PFSK-1 (cell line): ENCODE measurements around the gene LBHD2.

Experiments used
- FOXP2 ChIP-seq: optimal IDR thresholded peaks from 2 replicates; pipeline ENCODE3; 2011; ENCODE audit warnings: borderline replicate concordance, control low read depth, inconsistent platforms; ENCODE audit not compliant: insufficient read depth; ENCODE audit errors: extremely low read length, extremely low read depth
- POLR2AphosphoS5 ChIP-seq: IDR thresholded peaks from 2 replicates; pipeline ENCODE4 v1.6.1; 2012; ENCODE audit warnings: low read depth, mild to moderate bottlenecking, control low read depth, low read length, moderate library complexity
- SIN3A ChIP-seq: IDR thresholded peaks from 2 replicates; pipeline ENCODE4 v1.6.1; 2012; ENCODE audit warnings: mild to moderate bottlenecking, low read length, moderate library complexity, borderline replicate concordance; ENCODE audit not compliant: insufficient read depth
- TAF1 ChIP-seq: IDR thresholded peaks from 2 replicates; pipeline ENCODE4 v1.6.1; 2012; ENCODE audit warnings: low read length, control low read depth, borderline replicate concordance; ENCODE audit not compliant: insufficient read depth
- TF ChIP-seq, protein P1 (sequence below), 2 experiments: IDR thresholded peaks; 2 replicates each; pipeline versions ENCODE4 v1.6.1 to v1.8.0; 2011 to 2012; ENCODE audit warnings: low read depth in 2 of 2, low read length in 2 of 2, control low read depth in 1 of 2, inconsistent platforms in 1 of 2, mild to moderate bottlenecking in 1 of 2, moderate library complexity in 1 of 2; ENCODE audit not compliant: insufficient read depth in 1 of 2

LBHD2 gene

DNA sequence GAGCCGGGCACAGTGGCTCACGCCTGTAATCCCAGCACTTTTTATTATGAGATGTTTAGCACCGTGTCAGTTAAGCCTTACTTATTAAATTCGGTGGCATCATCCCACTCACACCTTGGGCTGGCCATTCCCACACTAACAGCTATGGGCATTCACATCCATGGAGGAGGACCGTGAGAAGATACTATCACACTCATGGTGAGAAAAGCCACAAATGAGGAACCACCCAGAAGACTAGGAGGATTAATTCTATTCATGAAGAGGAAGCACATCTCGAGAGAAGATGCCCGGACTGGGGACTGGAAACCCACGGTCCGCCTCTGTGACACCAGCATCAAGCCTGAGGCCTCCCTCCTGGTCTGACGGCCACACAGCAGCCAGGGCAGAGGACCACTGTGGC lies 31.6 kb upstream of the LBHD2 start:
- TF ChIP-seq SIN3A (no peak), TAF1 (no peak), FOXP2 (no peak), POLR2AphosphoS5 (no peak)
- TF ChIP-seq, protein P1, sequence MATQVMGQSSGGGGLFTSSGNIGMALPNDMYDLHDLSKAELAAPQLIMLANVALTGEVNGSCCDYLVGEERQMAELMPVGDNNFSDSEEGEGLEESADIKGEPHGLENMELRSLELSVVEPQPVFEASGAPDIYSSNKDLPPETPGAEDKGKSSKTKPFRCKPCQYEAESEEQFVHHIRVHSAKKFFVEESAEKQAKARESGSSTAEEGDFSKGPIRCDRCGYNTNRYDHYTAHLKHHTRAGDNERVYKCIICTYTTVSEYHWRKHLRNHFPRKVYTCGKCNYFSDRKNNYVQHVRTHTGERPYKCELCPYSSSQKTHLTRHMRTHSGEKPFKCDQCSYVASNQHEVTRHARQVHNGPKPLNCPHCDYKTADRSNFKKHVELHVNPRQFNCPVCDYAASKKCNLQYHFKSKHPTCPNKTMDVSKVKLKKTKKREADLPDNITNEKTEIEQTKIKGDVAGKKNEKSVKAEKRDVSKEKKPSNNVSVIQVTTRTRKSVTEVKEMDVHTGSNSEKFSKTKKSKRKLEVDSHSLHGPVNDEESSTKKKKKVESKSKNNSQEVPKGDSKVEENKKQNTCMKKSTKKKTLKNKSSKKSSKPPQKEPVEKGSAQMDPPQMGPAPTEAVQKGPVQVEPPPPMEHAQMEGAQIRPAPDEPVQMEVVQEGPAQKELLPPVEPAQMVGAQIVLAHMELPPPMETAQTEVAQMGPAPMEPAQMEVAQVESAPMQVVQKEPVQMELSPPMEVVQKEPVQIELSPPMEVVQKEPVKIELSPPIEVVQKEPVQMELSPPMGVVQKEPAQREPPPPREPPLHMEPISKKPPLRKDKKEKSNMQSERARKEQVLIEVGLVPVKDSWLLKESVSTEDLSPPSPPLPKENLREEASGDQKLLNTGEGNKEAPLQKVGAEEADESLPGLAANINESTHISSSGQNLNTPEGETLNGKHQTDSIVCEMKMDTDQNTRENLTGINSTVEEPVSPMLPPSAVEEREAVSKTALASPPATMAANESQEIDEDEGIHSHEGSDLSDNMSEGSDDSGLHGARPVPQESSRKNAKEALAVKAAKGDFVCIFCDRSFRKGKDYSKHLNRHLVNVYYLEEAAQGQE (IDR thresholded peaks at IDR 0.05; ENCODE audit: insufficient read depth in 1 of 2, low read depth in 2 of 2, low read length in 2 of 2), result no peak

DNA sequence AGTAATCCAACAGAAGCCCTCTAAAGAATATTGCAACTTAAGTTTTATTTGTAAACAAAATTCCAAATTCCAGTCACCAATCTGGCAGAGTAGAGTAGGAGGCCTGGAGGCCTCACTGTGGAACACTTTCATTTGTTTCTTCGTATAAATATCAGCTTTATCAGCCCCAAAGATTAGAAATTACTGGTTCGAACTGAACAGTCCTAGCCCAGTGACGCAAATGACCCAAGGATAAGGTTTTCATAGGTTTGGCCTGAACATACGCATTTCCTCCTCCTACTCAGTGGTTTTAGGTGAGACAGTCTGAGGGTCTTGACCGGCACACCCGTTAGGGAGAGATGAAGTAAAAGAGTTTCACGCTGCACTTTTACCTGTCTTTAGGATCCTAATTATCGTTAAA lies 28.3 kb upstream of the LBHD2 start:
- TF ChIP-seq POLR2AphosphoS5, result no peak
- no peak for TF ChIP-seq TAF1
- no peak for TF ChIP-seq SIN3A
- no peak for TF ChIP-seq FOXP2
- TF ChIP-seq, protein P1 (IDR thresholded peaks at IDR 0.05; ENCODE audit: insufficient read depth in 1 of 2, low read depth in 2 of 2, low read length in 2 of 2), result no peak

DNA sequence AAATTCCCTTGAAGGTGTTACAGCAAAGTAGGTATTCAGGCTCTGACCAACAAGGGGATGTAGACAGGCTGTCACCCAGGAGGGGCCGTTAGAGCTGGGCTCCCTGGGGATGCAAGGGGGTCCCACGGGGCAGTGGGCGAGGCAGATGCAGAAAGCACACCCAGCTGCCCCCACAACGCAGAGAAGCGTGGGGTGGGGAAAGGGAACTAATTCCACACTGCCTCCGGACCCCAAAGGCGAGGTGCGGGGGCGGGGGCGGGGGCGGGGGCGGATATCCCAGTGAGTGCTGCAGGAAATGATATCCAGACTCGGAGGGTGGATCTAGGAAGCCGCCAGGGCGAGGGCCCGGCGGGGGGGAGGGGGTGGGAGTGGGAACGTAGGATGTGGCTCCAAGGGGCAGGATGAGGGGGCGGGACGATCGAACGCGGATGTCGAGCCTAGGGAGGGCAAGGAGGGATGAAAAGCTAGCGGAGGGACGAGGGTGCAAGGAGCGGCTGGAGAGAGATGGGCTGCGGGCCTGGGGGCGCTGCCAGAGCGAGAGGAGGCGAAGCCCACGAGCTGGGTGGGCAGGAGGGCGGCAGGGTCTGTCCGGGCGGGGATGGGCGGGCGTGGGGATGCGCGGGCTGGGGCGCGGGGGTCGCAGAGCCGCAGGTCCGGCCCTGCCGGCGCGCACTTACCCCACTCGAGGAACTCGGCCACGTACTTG lies 27.5 kb upstream of the LBHD2 start:
- TF ChIP-seq, protein P1 (IDR thresholded peaks at IDR 0.05; ENCODE audit: insufficient read depth in 1 of 2, low read depth in 2 of 2, low read length in 2 of 2), result no peak
- TF ChIP-seq POLR2AphosphoS5 (no peak), FOXP2 (no peak), SIN3A (no peak), TAF1 (no peak)

DNA sequence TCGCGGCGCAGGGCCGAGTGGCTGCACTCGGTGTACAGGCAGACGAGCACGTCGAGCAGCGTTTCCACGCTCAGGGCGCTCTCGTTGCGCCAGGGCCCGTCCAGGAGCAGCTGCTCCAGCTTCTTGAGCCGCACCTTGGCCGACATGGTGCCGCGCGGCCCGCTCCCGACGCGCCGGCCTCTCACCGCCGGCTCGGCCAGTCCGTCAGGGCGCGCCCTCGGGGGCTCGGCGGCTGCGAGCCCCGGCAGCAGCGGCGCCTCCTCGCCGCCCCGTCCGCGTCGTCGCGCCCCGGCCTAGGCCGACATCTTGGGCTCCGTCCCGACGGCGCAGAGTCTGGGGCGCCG lies 27.0 kb upstream of the LBHD2 start:
- no peak for TF ChIP-seq FOXP2
- TF ChIP-seq POLR2AphosphoS5, result no peak
- no peak for TF ChIP-seq TAF1
- TF ChIP-seq SIN3A, result no peak
- TF ChIP-seq, protein P1 (IDR thresholded peaks at IDR 0.05; ENCODE audit: insufficient read depth in 1 of 2, low read depth in 2 of 2, low read length in 2 of 2), result no peak
